NB4 (cell line): Measurements from ENCODE around the gene NETO2.

Experiments
- DNase-seq: peaks from one replicate; pipeline ENCODE4 v3.0.0; 2010; ENCODE audit warnings: low read depth
- H3K4me3 ChIP-seq: one replicate; pipeline ENCODE4 v1.5.1; 2011; ENCODE audit warnings: mild to moderate bottlenecking, low read depth, low read length, moderate library complexity
- CTCF ChIP-seq: IDR thresholded peaks from one replicate; pipeline ENCODE4 v1.5.1; 2012; ENCODE audit warnings: low read depth, low read length
- MAX ChIP-seq: IDR thresholded peaks from 2 replicates; pipeline ENCODE4 v1.6.1; 2011; ENCODE audit warnings: low read depth, low read length
- MYC ChIP-seq: IDR thresholded peaks from 2 replicates; pipeline ENCODE4 v1.6.1; 2011; ENCODE audit warnings: low read depth, low read length
- POLR2A ChIP-seq: IDR thresholded peaks from 2 replicates; pipeline ENCODE4 v1.6.1; 2011; ENCODE audit warnings: mild to moderate bottlenecking; ENCODE audit not compliant: insufficient read length; ENCODE audit errors: extremely low read depth

NETO2 gene

GRCh38 chr16:47046726-47047523, 96.8 kb downstream of the NETO2 start:
- DNase-seq: no peak
- TF ChIP-seq CTCF (no peak), MYC (no peak), POLR2A (no peak), MAX (no peak)
- no peak overlapping the region for H3K4me3 ChIP-seq

GRCh38 chr16:47045459-47045858, 98.3 kb downstream of the NETO2 start:
- peak; percentile 62 for DNase-seq
- TF ChIP-seq MYC: no peak
- TF ChIP-seq POLR2A: no peak
- no peak for TF ChIP-seq MAX
- TF ChIP-seq CTCF: no peak
- no peak overlapping the region for H3K4me3 ChIP-seq

GRCh38 chr16:47045023-47045422, 98.7 kb downstream of the NETO2 start:
- peak; percentile 38 for DNase-seq
- H3K4me3 ChIP-seq: no peak overlapping the region
- no peak for TF ChIP-seq MAX
- no peak for TF ChIP-seq MYC
- TF ChIP-seq POLR2A: no peak
- TF ChIP-seq CTCF: no peak

- no peak for TF ChIP-seq POLR2A
- TF ChIP-seq MAX: no peak
- no peak for TF ChIP-seq CTCF
- no peak for TF ChIP-seq MYC
- no peak for DNase-seq
- H3K4me3 ChIP-seq: no peak overlapping the region
Observed at GRCh38 chr16:47043970-47044684, 99.6 kb downstream of the NETO2 start.

GRCh38 chr16:47043200-47043599, 100.5 kb downstream of the NETO2 start:
- DNase-seq: no peak
- TF ChIP-seq CTCF (no peak), MAX (no peak), POLR2A (no peak), MYC (no peak)
- no peak overlapping the region for H3K4me3 ChIP-seq
